Smooth muscle cell (in vitro differentiated cells): ENCODE data around the gene PIGP. TPM values are rescaled to one million over a fixed set of nuclear protein-coding genes. Genes with fewer than 3 reads are reported as not detected.

ENCODE experiments used
- DNase-seq: peaks from one replicate; lab custom pipeline; 2025; ENCODE audit not compliant: unreplicated experiment; lab: John Stamatoyannopoulos, UW
- H2AFZ ChIP-seq: fragments of 200-600 bp; sonication (generic); 2 replicates; pipeline ENCODE4 v1.6.0; 2016; ENCODE audit warnings: antibody characterized with exemption, low read depth, mild to moderate bottlenecking
- H3F3A ChIP-seq: fragments of 200-600 bp; sonication (generic); 2 replicates; pipeline ENCODE4 v1.6.0; 2017; ENCODE audit warnings: antibody characterized with exemption, low read depth
- H3K27ac ChIP-seq: fragments of 200-600 bp; sonication (generic); 2 replicates; pipeline ENCODE4 v1.5.1; 2016; ENCODE audit warnings: low read depth, mild to moderate bottlenecking
- H3K27me3 ChIP-seq: fragments of 200-600 bp; sonication (generic); 2 replicates; pipeline ENCODE4 v1.6.1; 2016; ENCODE audit warnings: low read depth, mild to moderate bottlenecking
- H3K36me3 ChIP-seq: fragments of 200-600 bp; sonication (generic); 2 replicates; pipeline ENCODE4 v1.5.1; 2016; ENCODE audit warnings: low read depth
- H3K4me1 ChIP-seq: fragments of 200-600 bp; sonication (generic); 2 replicates; pipeline ENCODE4 v1.5.1; 2016; ENCODE audit warnings: low read depth
- H3K4me2 ChIP-seq: fragments of 200-600 bp; sonication (generic); 2 replicates; pipeline ENCODE4 v1.6.0; 2016; ENCODE audit warnings: mild to moderate bottlenecking
- H3K4me3 ChIP-seq: fragments of 200-600 bp; sonication (generic); 2 replicates; pipeline ENCODE4 v1.5.1; 2016; ENCODE audit warnings: mild to moderate bottlenecking
- H3K79me2 ChIP-seq: fragments of 200-600 bp; sonication (generic); 2 replicates; pipeline ENCODE4 v1.6.0; 2016; ENCODE audit warnings: low read depth, mild to moderate bottlenecking
- H3K9ac ChIP-seq: fragments of 200-600 bp; sonication (generic); 2 replicates; pipeline ENCODE4 v1.6.0; 2016; ENCODE audit warnings: low read depth
- H3K9me3 ChIP-seq: fragments of 200-600 bp; sonication (generic); replicated peaks from 2 replicates; pipeline ENCODE4 v1.5.1; 2016; ENCODE audit warnings: low read depth
- H4K20me1 ChIP-seq: fragments of 200-600 bp; sonication (generic); 2 replicates; pipeline ENCODE4 v1.6.0; 2016; ENCODE audit warnings: low read depth
- CTCF ChIP-seq: fragments of 200-600 bp; sonication (generic); IDR thresholded peaks from 2 replicates; pipeline ENCODE4 v1.5.1; 2017; ENCODE audit warnings: borderline replicate concordance, mild to moderate bottlenecking, antibody characterized with exemption; ENCODE audit not compliant: insufficient read depth, poor library complexity, severe bottlenecking
- WGBS: methylation state at CpG from one replicate; pipeline ENCODE4 v1.1.7; 2016; ENCODE audit warnings: low lambda C conversion rate; 5-methylcytosine and 5-hydroxymethylcytosine counted together
- polyA plus RNA-seq: library from polyadenylated mRNA; unstranded; fragments of >200 nt; fragmentation: Nextera tagmentation; extraction: Ambion mirVana; gene quantifications from 2 replicates; pipeline ENCODE4 v1.2.1, GENCODE V29; 2016
- total RNA-seq: library from RNA; depleted of rRNA; stranded (reverse); fragments of >200 nt; gene quantifications from 2 replicates; pipeline ENCODE4 v1.2.3, GENCODE V29; 2014

The PIGP gene
- total and polyA plus RNA-seq, 2 experiments from 2014 or later, result 15.4 to 17.6 TPM

GRCh38 chr21:37093977-37094376 lies 21.1 kb upstream of the PIGP start:
- H4K20me1 ChIP-seq, result peaks cover 97% of the 10 kb centered on the region
- no peak overlapping the region for H3K9ac ChIP-seq
- no peak for TF ChIP-seq CTCF
- peaks cover 19% of the 10 kb centered on the region for H3K36me3 ChIP-seq
- H3K9me3 ChIP-seq, result no peaks in the 10 kb centered on the region
- peaks cover 10% of the 10 kb centered on the region for H3K4me1 ChIP-seq
- H3K79me2 ChIP-seq, result peaks cover 73% of the 10 kb centered on the region
- H3K27ac ChIP-seq, result no peak overlapping the region
- H3F3A ChIP-seq, result no peaks in the 10 kb centered on the region
- H3K4me3 ChIP-seq, result no peak overlapping the region
- DNase-seq, result no peak
- H2AFZ ChIP-seq, result no peak overlapping the region
- no peak overlapping the region for H3K4me2 ChIP-seq
- no peaks in the 10 kb centered on the region for H3K27me3 ChIP-seq

DNA sequence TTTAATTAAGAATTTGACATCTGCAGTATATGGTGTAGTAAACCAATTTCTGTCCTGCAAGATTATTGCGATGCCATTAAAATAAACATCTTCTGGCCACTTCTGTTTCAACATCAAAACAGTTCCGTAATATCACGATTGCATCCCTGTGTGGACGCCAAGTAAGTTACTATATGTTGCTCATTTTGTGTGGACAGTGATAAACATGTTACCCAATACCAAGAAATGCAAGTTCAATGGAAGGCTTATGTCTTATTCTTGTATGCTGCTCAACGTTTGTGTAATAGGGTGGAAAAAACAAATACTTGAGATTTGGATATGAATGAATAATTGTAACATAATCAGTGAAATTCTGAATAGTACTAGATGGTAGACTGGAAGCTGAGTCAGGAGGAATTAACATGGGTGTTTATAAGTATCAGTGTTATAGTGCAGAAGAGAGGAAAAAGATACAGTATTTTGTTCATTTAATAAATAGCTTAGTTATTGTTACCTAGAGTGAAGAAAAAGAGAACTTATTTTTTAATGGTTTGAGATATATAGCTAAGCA lies 15.4 kb upstream of the PIGP start:
- no peaks in the 10 kb centered on the region for H3K27me3 ChIP-seq
- H3K27ac ChIP-seq, result no peak overlapping the region
- TF ChIP-seq CTCF, result no peak
- peaks cover 92% of the 10 kb centered on the region for H3K79me2 ChIP-seq
- H3F3A ChIP-seq, result no peaks in the 10 kb centered on the region
- no peak overlapping the region for H2AFZ ChIP-seq
- peaks cover 98% of the 10 kb centered on the region for H4K20me1 ChIP-seq
- H3K4me3 ChIP-seq, result no peak overlapping the region
- H3K4me1 ChIP-seq, result no peaks in the 10 kb centered on the region
- WGBS, result 71% methylated on average over 5 of the region's 5 CpGs
- peaks cover 9% of the 10 kb centered on the region for H3K36me3 ChIP-seq
- no peaks in the 10 kb centered on the region for H3K9me3 ChIP-seq
- no peak overlapping the region for H3K9ac ChIP-seq
- no peak for DNase-seq
- H3K4me2 ChIP-seq, result no peak overlapping the region

DNA sequence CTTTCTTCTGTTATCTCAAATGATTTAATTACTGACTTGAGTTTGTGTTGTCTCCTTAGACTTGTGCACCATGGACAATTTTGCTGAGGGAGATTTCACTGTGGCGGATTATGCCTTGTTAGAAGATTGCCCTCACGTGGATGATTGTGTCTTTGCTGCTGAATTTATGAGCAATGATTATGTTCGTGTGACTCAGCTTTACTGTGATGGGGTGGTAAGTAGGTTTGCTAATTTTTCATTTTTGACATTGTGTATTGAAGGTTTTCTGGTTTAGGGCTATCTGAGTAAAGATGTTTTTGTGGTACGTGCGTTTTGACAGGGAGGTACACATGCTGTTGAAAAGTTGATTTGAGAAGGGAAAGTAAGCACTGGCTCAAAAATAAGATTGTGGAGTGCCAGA lies 14.3 kb upstream of the PIGP start:
- 56% methylated on average over 5 of the region's 5 CpGs for WGBS
- H3K36me3 ChIP-seq, result peaks cover 9% of the 10 kb centered on the region
- peak overlapping the region; percentile 2 for H3K27ac ChIP-seq
- no peaks in the 10 kb centered on the region for H3K27me3 ChIP-seq
- H3K79me2 ChIP-seq, result peaks cover 97% of the 10 kb centered on the region
- H3F3A ChIP-seq, result no peaks in the 10 kb centered on the region
- no peaks in the 10 kb centered on the region for H3K4me1 ChIP-seq
- no peak overlapping the region for H3K9ac ChIP-seq
- H2AFZ ChIP-seq, result no peak overlapping the region
- no peaks in the 10 kb centered on the region for H3K9me3 ChIP-seq
- no peak overlapping the region for H3K4me3 ChIP-seq
- peak; percentile 33 for TF ChIP-seq CTCF
- H3K4me2 ChIP-seq, result no peak overlapping the region
- DNase-seq, result no peak
- H4K20me1 ChIP-seq, result peaks cover 100% of the 10 kb centered on the region

GRCh38 chr21:37085726-37086125 lies 12.9 kb upstream of the PIGP start:
- no peak for TF ChIP-seq CTCF
- H3K9me3 ChIP-seq, result no peaks in the 10 kb centered on the region
- peaks cover 98% of the 10 kb centered on the region for H3K79me2 ChIP-seq
- H3K36me3 ChIP-seq, result peaks cover 9% of the 10 kb centered on the region
- no peak overlapping the region for H3K9ac ChIP-seq
- H3K4me2 ChIP-seq, result no peak overlapping the region
- 86% methylated on average over 3 of the region's 3 CpGs for WGBS
- H3K27me3 ChIP-seq, result no peaks in the 10 kb centered on the region
- no peak overlapping the region for H3K4me3 ChIP-seq
- no peak overlapping the region for H3K27ac ChIP-seq
- H2AFZ ChIP-seq, result no peak overlapping the region
- no peaks in the 10 kb centered on the region for H3K4me1 ChIP-seq
- no peaks in the 10 kb centered on the region for H3F3A ChIP-seq
- H4K20me1 ChIP-seq, result peaks cover 100% of the 10 kb centered on the region
- no peak for DNase-seq
